ENCODE data around the gene SIRT3.

SIRT3 gene

GRCh38 chr11:235997-236773, at the start of gene SIRT3:
Gene SIRT3, minus strand, starts transcription at chr11:236342. Its CDS starts 14 bp downstream, at chr11:236328.
- peak; percentile 83 to 91 for DNase-seq

- DNase-seq = no peak
Measured at GRCh38 chr11:285894-286220, 49.7 kb upstream of the SIRT3 start.

GRCh38 chr11:285021-285893, 49.1 kb upstream of the SIRT3 start:
- DNase-seq = no peak

DNA sequence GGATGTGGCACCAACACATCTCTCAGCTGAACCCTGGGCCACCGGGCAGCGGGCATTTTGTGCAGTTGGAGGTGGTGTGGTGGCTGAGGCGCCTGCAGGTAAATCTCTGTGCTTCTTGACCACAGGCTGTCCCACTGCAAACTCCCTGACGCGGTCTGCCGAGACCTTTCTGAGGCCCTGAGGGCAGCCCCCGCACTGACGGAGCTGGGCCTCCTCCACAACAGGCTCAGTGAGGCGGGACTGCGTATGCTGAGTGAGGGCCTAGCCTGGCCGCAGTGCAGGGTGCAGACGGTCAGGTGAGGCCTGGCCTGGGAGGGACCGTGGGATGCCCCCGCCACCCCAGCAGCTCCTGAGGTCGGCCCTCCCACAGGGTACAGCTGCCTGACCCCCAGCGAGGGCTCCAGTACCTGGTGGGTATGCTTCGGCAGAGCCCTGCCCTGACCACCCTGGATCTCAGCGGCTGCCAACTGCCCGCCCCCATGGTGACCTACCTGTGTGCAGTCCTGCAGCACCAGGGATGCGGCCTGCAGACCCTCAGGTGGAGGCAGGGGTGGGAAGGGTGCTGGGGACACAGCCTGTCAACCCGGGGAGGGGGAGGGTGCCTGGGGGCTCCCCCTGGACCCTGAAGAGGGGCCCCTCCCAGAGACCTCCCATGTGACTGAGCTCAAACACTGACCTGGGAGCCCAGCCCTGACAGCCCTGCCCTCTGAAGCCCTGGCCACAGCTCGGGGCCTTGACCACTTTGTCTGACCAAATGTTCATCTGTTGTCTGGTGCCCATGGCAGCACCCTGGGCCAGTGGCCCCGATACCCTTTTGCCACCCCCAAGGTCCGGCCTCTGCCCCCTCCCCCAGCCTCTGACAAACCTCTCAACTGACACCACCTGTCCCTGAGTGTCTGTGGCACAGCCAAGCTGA, 48.2 kb upstream of the SIRT3 start:
- no peak for DNase-seq

GRCh38 chr11:283405-284104, 47.4 kb upstream of the SIRT3 start:
- DNase-seq = no peak

DNA sequence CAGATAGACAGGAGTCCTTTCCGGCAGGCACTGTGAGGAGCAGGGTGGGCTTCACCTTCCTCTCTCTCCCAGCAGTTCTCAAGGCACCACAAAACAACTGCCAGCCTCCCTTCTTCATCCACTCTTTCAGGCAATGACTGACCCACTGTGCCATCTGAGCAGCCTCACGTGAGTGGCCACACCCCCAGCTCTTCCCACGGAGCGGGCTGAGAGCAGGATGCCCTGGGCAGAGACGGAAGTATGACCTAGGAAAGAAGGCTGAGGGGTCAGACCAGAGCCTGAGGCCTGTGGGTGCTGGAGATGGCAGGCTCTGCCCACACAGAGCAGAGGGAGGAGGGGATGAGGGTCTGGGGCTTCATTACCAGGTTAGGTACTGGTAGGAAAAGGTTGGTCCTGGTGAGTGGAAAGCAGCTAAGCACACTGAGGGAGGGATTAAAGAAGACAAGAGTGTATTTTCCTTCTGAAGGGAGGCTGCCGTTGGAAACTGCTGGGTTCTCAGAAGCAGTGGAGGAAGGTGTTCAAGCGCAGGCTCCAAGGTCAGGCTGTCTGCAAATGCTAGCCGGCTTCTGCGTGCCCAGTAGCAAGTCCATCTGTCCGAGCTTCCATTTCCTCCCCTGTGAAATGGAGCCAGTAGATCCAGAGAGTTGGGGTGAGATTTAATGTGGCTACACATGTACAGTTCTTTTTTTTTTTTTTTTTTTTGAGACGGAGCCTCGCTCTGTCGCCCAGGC, 46.7 kb upstream of the SIRT3 start:
- DNase-seq = no peak

GRCh38 chr11:282171-282570, 46.0 kb upstream of the SIRT3 start:
- DNase-seq = no peak

DNA sequence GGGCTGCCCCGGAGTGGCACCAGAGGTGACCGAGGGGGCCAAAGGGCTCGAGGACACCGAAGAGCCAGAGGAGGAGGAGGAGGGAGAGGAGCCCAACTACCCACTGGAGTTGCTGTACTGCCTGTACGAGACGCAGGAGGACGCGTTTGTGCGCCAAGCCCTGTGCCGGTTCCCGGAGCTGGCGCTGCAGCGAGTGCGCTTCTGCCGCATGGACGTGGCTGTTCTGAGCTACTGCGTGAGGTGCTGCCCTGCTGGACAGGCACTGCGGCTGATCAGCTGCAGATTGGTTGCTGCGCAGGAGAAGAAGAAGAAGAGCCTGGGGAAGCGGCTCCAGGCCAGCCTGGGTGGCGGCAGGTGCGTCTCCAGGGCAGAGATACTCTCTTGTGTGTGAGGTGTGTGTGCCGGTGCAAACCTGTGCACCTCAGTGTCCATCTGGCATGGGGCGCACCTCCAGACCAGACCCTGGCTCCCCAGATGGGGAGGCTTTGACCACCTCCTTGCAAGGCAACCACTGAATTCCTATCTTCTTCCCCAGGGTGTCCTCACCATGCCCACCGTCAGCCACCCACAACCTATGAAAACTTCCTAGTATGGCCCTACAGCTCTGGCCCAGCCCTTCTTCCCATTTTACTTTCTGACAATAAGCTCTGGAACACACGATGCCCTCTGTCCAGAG, 45.5 kb upstream of the SIRT3 start:
- DNase-seq = no peak

GRCh38 chr11:280706-281485, 44.8 kb upstream of the SIRT3 start:
- DNase-seq = no peak

DNA sequence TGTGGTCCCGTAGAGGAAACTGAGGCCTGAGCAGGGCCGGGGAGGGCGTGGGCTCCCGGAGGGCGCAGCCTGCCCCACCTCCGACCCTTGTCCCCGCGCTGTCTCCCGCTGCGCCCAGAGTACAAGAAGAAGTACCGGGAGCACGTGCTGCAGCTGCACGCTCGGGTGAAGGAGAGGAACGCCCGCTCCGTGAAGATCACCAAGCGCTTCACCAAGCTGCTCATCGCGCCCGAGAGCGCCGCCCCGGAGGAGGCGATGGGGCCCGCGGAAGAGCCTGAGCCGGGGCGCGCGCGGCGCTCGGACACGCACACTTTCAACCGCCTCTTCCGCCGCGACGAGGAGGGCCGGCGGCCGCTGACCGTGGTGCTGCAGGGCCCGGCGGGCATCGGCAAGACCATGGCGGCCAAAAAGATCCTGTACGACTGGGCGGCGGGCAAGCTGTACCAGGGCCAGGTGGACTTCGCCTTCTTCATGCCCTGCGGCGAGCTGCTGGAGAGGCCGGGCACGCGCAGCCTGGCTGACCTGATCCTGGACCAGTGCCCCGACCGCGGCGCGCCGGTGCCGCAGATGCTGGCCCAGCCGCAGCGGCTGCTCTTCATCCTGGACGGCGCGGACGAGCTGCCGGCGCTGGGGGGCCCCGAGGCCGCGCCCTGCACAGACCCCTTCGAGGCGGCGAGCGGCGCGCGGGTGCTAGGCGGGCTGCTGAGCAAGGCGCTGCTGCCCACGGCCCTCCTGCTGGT, 44.0 kb upstream of the SIRT3 start:
- peak in 1 of 2 experiments; percentile 52 for DNase-seq

GRCh38 chr11:279040-279965, 43.2 kb upstream of the SIRT3 start:
- DNase-seq = no peak

DNA sequence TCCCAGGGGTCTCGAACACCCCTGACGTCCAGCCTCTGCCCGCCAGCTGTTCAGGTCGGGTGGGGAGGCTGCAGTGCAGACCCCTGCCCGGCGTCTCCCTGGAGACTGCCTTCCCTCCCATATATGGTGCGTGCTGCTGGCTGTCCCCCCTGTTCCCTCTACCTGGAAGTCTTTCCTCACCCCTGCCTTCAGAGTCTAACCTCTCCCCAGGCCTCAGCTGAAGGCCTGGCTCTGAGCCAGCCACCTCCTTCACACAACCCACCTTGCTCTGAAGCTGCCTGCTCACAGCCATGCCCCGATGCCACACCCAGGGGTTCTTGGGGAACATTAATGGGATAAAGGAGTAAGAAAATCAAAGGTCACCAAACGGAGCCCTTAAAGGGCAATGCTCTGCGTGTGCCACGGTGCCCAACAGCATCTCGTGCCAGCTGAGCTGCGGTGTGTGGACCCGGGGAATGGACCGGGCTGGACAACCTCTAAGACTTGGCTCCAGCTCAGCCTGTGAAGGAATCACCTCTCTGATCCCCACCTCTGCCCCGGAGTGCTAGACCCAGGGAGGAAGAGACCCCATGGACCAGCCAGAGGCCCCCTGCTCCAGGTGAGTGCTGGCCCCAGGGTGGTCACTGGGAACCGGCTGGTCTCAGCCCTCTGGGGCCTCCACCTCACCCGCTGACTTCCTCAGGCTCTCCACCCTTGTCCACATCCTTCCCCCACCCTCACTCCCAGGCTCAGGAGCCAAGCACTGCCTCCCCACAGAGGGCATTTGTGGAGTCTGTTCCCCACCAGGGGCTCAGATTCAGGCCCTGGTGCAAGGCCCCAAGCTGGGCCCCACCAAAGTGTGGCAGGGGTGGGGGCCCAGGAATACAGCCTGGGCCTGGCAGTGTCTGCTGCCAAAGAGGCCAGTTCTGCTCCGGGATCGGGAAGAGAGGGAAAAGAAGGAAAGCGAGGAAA, 42.1 kb upstream of the SIRT3 start, which contains the start of gene NLRP6:
TSS of gene NLRP6 (plus strand) at position 407 of the 951 bp plus-strand sequence. CDS start at position 570, 163 bp downstream.
- DNase-seq = no peak

GRCh38 chr11:276219-276618, 40.1 kb upstream of the SIRT3 start:
- no peak for DNase-seq

- no peak for DNase-seq
Measured at GRCh38 chr11:272931-273198, 36.7 kb upstream of the SIRT3 start.

- no peak for DNase-seq
Measured at GRCh38 chr11:272195-272930, 36.2 kb upstream of the SIRT3 start.

DNA sequence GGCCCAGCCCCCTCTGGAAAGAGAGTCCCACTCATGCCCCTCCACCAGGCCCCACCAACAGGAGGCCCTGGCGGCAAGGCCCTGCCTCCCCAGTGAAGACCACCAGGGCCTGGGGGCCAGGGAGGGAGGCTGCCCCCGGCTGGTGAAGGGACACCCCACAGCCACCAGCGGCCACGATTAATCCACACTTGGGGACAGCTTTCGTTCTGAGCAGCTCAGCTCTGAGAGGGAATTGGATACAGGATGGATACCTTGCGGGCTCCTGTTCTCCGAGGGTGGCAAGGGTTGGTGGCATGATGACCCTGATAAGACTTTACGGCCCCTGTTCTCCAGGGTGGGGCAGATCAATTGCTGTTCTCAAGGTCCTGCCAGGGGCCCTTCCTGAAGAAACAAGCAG, 35.2 kb upstream of the SIRT3 start:
- no peak for DNase-seq

All from NCI-H526 (cell line).